Keratinocyte (primary cell): Measurements from ENCODE around the gene SYDE2.

Experiments
- EZH2 ChIP-seq: IDR thresholded peaks from one replicate; pipeline ENCODE4 v1.6.1; 2012; ENCODE audit warnings: inconsistent platforms, mild to moderate bottlenecking, low read length, moderate library complexity
- TF ChIP-seq, protein P1 (sequence below), 3 experiments: IDR thresholded peaks in 1 of 3; conservative IDR thresholded peaks in 1 of 3; optimal IDR thresholded peaks in 1 of 3; 2 replicates in 2 of 3; 3 replicates in 1 of 3; pipeline versions ENCODE3 to v1.5.1; 2011; ENCODE audit warnings: low read length in 3 of 3, mild to moderate bottlenecking in 3 of 3, moderate library complexity in 2 of 3, control low read depth in 1 of 3, inconsistent platforms in 1 of 3; ENCODE audit not compliant: insufficient read depth in 2 of 3; ENCODE audit errors: extremely low read depth in 1 of 3

GRCh38 chr1:85180869-85181268 lies 19.9 kb downstream of the SYDE2 start:
- TF ChIP-seq EZH2, result no peak
- TF ChIP-seq, protein P1, sequence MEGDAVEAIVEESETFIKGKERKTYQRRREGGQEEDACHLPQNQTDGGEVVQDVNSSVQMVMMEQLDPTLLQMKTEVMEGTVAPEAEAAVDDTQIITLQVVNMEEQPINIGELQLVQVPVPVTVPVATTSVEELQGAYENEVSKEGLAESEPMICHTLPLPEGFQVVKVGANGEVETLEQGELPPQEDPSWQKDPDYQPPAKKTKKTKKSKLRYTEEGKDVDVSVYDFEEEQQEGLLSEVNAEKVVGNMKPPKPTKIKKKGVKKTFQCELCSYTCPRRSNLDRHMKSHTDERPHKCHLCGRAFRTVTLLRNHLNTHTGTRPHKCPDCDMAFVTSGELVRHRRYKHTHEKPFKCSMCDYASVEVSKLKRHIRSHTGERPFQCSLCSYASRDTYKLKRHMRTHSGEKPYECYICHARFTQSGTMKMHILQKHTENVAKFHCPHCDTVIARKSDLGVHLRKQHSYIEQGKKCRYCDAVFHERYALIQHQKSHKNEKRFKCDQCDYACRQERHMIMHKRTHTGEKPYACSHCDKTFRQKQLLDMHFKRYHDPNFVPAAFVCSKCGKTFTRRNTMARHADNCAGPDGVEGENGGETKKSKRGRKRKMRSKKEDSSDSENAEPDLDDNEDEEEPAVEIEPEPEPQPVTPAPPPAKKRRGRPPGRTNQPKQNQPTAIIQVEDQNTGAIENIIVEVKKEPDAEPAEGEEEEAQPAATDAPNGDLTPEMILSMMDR (optimal IDR thresholded peaks at IDR 0.05 in 1 of 3, IDR thresholded peaks at IDR 0.05 in 1 of 3, conservative IDR thresholded peaks at IDR 0.05 in 1 of 3; ENCODE audit: extremely low read depth in 1 of 3, insufficient read depth in 2 of 3, low read length in 3 of 3), result no peak
